LNCAP (cell line): ENCODE results near the gene UBQLN1.

Experiments
- TF ChIP-seq, protein P1 (sequence below): fragments of 450-650 bp; IDR thresholded peaks from 2 replicates; pipeline ENCODE4 v1.5.1; 2017; ENCODE audit warnings: mild to moderate bottlenecking

The UBQLN1 gene

DNA sequence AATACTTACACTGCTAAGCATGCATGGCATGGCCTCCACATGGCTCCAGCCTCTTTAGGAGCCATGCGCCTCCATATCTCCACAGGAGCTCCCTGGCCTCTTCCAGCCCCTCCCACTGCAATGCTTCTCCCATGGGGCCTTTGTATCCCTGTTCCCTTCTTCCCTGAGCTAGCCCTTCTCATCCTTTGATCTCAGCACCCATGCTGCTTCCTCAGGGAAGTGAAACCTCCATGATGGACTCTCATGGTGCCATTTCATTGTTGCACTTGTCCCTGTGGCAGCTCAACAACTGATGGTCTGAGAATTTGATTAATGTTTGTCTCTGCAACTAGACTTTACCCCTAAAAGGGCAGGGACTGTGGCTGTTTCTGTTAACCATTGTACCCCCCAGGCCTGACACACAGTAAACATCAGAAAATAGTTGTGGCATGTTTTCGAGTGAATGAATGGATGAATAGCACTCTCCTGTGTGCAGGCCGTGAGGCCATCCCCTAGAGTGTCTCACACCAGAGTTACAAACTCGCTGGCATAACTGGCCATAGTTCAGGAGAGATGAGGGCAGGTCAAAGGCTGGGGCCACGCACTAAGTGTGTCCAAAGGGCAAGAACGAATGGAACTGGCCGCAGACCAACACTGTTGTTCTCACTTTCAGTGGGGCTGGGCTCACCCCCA, 78.2 kb downstream of the UBQLN1 start:
- TF ChIP-seq, protein P1, sequence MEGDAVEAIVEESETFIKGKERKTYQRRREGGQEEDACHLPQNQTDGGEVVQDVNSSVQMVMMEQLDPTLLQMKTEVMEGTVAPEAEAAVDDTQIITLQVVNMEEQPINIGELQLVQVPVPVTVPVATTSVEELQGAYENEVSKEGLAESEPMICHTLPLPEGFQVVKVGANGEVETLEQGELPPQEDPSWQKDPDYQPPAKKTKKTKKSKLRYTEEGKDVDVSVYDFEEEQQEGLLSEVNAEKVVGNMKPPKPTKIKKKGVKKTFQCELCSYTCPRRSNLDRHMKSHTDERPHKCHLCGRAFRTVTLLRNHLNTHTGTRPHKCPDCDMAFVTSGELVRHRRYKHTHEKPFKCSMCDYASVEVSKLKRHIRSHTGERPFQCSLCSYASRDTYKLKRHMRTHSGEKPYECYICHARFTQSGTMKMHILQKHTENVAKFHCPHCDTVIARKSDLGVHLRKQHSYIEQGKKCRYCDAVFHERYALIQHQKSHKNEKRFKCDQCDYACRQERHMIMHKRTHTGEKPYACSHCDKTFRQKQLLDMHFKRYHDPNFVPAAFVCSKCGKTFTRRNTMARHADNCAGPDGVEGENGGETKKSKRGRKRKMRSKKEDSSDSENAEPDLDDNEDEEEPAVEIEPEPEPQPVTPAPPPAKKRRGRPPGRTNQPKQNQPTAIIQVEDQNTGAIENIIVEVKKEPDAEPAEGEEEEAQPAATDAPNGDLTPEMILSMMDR: no peak

DNA sequence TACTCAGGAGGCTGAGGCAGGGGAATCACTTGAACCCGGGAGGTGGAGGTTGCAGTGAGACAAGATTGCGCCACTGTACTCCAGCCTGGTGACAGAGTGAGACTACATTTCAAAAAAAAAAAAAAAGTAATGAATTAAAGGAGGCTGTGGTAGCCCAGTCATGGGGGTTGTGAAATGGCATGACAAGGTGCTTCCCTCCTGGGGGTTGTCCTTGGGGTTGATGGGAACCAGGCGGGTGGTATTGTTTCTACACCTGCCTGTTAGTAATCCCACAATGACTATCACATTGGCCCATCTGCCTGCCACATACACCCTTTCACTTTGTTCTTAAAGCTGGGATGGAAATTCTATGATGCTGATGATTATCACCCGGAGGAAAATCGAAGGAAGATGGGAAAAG, 79.2 kb downstream of the UBQLN1 start:
- TF ChIP-seq, protein P1: no peak

DNA sequence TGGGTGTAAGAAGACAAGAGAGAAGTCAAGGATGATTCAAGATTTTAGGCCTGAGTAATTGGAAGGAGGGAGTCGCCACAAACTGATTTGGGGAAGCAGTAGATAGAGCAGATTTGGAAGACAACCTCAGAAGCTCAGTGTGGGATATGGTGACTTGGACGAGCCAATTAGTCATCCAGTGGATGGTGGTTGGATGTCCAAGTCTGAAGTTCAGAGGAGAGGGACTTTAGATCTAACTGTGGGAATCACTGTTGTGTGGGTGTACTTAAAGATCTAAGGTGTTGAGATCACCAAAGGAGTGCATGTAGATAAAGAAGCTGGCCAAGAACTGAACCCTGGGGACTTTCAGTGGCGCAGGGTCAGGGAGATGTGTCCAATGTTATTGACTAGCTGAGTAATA, 82.6 kb downstream of the UBQLN1 start:
- TF ChIP-seq, protein P1: no peak

DNA sequence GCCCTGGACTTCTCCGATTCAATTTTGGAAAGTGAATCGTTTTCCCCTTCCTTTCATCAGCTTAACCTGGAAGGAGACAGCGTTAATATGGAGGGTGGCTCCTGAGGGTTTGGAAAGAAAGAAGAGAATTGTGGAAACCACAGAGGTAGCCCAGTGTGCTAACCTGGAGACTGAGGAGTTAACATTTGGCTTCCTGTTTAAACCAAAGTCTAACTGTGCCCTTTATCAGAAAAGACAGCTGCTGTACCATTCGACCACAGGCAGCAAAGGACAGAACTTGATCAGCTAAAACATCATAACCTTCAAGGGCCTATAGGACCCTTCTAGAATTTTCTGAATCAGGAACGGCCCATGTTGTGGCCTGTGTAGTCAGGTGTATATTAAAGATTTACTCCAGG, 84.1 kb downstream of the UBQLN1 start:
- TF ChIP-seq, protein P1: no peak

DNA sequence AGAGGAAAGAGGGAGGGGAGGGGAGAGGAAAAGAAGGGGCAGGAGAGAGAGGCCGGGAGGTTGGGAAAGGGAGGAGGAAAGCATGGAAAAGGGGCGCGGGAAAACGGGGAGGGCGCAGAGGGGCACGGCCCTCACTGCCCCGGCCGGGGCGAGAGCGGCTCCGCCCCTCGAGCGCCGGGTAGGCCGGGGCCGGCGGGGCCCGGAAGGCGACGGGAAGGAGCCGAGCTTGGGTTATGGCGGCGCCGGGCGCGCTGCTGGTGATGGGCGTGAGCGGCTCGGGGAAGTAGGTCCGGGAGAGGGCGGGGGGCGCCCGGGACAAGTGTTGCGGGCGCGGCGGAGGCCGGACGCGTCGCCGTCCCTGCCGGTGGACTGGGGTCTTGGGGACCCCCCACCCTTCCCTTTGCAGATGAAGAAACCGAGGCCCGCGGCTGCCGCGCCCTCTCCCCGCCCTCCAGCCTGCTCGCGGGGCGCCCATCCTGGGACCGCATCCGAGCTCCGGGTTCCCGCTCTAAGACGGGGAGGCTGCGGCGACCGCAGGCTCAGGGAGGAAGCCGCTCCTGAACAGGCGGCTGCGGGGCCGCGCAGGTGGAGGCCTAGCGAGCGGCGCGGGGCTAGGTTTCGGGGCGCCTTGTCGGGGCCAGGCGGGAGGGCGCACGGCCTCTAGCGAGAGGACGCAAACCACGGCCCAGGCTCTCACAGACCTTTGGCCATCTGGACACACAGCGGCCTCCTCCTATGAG, 84.6 kb downstream of the UBQLN1 start, which contains the start of gene IDNK:
TSS of gene IDNK (plus strand) at position 205 of the 740 bp plus-strand sequence. CDS start at position 234, 29 bp downstream.
- TF ChIP-seq, protein P1: no peak

DNA sequence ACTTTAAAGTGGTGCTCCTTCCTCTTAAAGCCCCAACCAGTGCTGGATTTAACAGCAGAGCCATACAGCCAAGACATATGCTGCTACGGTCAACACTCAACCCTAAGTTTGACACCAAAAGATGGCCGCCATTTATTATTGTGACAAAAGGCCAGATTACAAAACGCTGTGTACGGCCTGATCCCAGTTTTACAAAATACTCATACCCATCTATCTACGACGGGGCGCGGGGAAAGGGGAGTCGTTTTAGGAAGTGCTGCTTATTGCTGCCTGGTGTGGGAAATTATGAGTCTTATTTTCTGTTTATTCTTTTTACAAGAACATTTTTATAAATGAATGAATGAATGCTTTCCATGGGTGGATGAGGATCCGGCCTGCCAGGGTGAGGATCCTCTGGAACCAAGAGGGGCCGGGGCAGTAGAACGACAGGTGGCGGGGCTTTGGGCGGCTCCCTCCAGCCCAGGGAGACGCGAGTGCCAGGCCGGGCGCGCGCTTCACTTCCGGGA, 85.3 kb downstream of the UBQLN1 start:
- TF ChIP-seq, protein P1: no peak

DNA sequence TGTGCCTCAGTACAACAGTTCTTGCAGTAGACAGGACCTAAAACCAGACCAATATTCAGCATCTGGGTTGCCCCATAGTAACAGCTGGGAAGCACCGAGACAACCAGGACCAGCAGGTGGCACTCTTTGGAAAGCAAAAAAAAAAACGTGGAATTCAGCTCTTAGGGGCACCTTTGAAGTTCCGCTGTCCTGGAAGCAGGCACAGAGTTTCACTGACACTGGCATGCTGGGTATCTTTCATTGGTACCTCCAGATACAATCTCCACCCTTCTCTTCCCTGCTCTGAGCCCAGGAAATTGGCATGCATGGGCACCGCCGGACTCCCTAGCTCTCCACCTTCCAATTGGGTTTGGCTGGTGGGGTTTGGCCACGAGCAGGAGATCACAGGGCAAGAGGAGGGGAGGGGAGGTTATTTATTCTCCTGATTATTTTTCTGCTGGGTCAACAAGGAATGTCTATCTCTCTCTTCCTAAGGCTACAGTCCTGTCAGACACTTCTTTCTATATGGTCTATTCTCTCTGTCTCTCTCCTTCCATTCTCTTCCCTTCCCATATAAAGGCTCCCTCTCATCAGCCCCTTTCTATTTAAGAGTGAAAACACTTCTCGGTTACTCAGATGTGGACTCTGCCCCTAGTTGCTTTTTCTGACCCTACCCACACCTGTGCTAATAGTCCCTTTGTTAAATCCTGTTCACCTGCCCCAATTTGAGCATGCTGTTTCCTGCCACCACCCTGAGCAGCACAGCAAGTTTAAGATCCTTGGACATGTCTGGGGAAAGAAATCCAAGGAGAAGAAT, 86.7 kb downstream of the UBQLN1 start:
- TF ChIP-seq, protein P1: peak; percentile 84
